ENCODE measurements around the gene C3orf22.

Gene C3orf22

DNA sequence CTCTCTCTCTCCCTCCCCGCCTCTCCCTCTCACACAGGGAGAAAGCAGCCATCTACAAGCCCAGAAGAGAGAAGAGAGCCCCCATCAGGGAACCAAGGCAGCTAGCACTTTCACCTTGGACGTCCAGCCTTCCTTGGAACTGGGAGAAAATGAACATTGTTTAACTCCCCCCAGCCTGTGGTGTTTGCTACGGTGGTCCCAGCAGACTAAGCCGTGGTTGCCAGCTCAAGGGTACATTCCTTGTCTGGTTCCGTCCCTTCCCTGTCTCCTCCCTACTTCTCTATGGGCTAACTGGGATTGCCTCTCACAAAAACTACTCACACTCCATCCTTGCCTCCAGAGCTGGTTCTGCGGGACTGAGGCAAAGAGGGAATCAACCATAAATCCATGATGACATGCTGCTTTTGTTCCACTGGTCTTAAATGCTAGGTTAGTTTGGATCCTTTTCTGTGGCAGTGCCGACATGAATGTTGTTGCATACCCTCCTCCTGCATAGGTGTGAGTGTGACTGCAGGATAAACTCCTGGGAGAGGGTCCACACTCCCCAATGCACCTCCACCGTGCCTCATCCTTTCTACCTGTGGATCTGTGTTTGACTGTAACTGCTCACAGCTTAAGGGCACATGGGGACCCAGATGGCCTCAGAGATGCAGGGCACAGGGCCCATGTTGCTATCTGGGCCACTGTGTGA lies 12.0 kb downstream of the C3orf22 start:
- Histone ChIP-seq H3K36me3 (ENCODE audit: control insufficient read depth, insufficient read depth, low read length) (no peaks in the 10 kb centered on the region), H3K4me3 (replicated peaks; ENCODE audit: low read depth, low read length) (no peak overlapping the region), H3K27me3 (replicated peaks; ENCODE audit: control insufficient read depth, insufficient read depth, low read length) (no peaks in the 10 kb centered on the region; the same call in none of the 2 replicates)
- no peak for DNase-seq (ENCODE audit: extremely low read depth, insufficient read length)
- TF ChIP-seq, protein P1, sequence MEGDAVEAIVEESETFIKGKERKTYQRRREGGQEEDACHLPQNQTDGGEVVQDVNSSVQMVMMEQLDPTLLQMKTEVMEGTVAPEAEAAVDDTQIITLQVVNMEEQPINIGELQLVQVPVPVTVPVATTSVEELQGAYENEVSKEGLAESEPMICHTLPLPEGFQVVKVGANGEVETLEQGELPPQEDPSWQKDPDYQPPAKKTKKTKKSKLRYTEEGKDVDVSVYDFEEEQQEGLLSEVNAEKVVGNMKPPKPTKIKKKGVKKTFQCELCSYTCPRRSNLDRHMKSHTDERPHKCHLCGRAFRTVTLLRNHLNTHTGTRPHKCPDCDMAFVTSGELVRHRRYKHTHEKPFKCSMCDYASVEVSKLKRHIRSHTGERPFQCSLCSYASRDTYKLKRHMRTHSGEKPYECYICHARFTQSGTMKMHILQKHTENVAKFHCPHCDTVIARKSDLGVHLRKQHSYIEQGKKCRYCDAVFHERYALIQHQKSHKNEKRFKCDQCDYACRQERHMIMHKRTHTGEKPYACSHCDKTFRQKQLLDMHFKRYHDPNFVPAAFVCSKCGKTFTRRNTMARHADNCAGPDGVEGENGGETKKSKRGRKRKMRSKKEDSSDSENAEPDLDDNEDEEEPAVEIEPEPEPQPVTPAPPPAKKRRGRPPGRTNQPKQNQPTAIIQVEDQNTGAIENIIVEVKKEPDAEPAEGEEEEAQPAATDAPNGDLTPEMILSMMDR (IDR thresholded peaks at IDR 0.05; ENCODE audit: insufficient read depth, low read length, poor library complexity, severe bottlenecking): no peak

GRCh38 chr3:126546013-126546412 lies 12.7 kb downstream of the C3orf22 start:
- DNase-seq (ENCODE audit: extremely low read depth, insufficient read length): no peak
- no peak overlapping the region for H3K4me3 ChIP-seq (replicated peaks; ENCODE audit: low read depth, low read length)
- no peaks in the 10 kb centered on the region for H3K36me3 ChIP-seq (ENCODE audit: control insufficient read depth, insufficient read depth, low read length)
- TF ChIP-seq, protein P1 (IDR thresholded peaks at IDR 0.05; ENCODE audit: insufficient read depth, low read length, poor library complexity, severe bottlenecking): no peak
- no peaks in the 10 kb centered on the region; the same call in none of the 2 replicates for H3K27me3 ChIP-seq (replicated peaks; ENCODE audit: control insufficient read depth, insufficient read depth, low read length)

GRCh38 chr3:126545544-126545943 lies 13.2 kb downstream of the C3orf22 start:
- Histone ChIP-seq H3K4me3 (replicated peaks; ENCODE audit: low read depth, low read length) (no peak overlapping the region), H3K27me3 (replicated peaks; ENCODE audit: control insufficient read depth, insufficient read depth, low read length) (no peaks in the 10 kb centered on the region; the same call in none of the 2 replicates), H3K36me3 (ENCODE audit: control insufficient read depth, insufficient read depth, low read length) (no peaks in the 10 kb centered on the region)
- TF ChIP-seq, protein P1 (IDR thresholded peaks at IDR 0.05; ENCODE audit: insufficient read depth, low read length, poor library complexity, severe bottlenecking): no peak
- DNase-seq (ENCODE audit: extremely low read depth, insufficient read length): no peak

GRCh38 chr3:126544596-126545281 lies 14.0 kb downstream of the C3orf22 start:
- no peak overlapping the region for H3K4me3 ChIP-seq (replicated peaks; ENCODE audit: low read depth, low read length)
- TF ChIP-seq, protein P1 (IDR thresholded peaks at IDR 0.05; ENCODE audit: insufficient read depth, low read length, poor library complexity, severe bottlenecking): no peak
- no peak for DNase-seq (ENCODE audit: extremely low read depth, insufficient read length)
- H3K36me3 ChIP-seq (ENCODE audit: control insufficient read depth, insufficient read depth, low read length): no peaks in the 10 kb centered on the region
- no peaks in the 10 kb centered on the region; the same call in none of the 2 replicates for H3K27me3 ChIP-seq (replicated peaks; ENCODE audit: control insufficient read depth, insufficient read depth, low read length)

DNA sequence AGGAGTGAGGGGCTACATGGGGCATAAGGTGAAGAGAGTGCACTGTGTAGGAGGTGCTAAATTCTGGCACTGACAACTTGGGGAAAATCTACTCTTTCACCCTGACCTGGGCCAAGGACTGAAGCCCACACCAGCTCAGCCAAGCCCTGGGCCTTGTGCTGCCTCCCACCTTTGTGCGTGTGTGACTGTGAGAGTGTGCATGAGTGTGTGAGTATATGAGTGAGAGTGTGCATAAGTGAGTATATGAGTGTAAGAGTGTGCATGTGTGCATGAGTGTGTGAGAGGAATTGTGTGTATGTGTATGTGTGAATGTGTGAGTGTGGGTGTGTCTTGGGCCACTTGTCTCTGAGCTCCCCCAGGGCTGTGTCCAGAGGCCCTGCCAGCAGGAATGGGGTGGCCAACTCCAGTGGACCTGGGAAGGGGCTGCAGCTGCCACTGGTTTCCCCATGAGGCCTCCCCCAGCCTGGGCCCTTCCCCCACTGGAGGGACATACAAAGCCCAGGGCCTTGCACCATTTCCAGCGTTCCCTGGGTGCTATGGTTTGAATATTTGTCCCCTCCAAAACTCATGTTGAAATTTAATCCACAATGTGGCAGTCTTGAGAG lies 15.2 kb downstream of the C3orf22 start:
- Histone ChIP-seq H3K27me3 (replicated peaks; ENCODE audit: control insufficient read depth, insufficient read depth, low read length) (no peaks in the 10 kb centered on the region; the same call in none of the 2 replicates), H3K4me3 (replicated peaks; ENCODE audit: low read depth, low read length) (no peak overlapping the region), H3K36me3 (ENCODE audit: control insufficient read depth, insufficient read depth, low read length) (no peaks in the 10 kb centered on the region)
- no peak for DNase-seq (ENCODE audit: extremely low read depth, insufficient read length)
- TF ChIP-seq, protein P1 (IDR thresholded peaks at IDR 0.05; ENCODE audit: insufficient read depth, low read length, poor library complexity, severe bottlenecking): no peak
